HepG2 (cell line): ENCODE data around the gene APOA1. TPM values are rescaled to one million over a fixed set of nuclear protein-coding genes. Genes with fewer than 3 reads are reported as not detected.
A peak's percentile ranks its signal among the peaks of the same experiment; 100 is the strongest.

ENCODE experiments used
- FOXP4 ChIP-seq: sonication (generic); formaldehyde crosslinking; IDR thresholded peaks from 2 replicates; pipeline ENCODE4 v1.4.0; 2020; ENCODE audit warnings: missing genetic modification reagents
- HMG20A ChIP-seq: IDR thresholded peaks from 2 replicates; pipeline ENCODE4 v1.6.1; 2016; ENCODE audit warnings: borderline replicate concordance
- NFE2L1 ChIP-seq: sonication (generic); formaldehyde crosslinking; IDR thresholded peaks from 2 replicates; pipeline ENCODE4 v1.4.0; 2020; ENCODE audit warnings: missing genetic modification reagents, mild to moderate bottlenecking, borderline replicate concordance
- NKX3-1 ChIP-seq: sonication (generic); formaldehyde crosslinking; IDR thresholded peaks from 2 replicates; pipeline ENCODE4 v1.5.0; 2020; ENCODE audit warnings: missing genetic modification reagents
- NR3C1 ChIP-seq: sonication (generic); formaldehyde crosslinking; IDR thresholded peaks from 2 replicates; pipeline ENCODE4 v1.4.0; 2020; ENCODE audit warnings: missing genetic modification reagents
- PITX1 ChIP-seq: sonication (generic); formaldehyde crosslinking; IDR thresholded peaks from 2 replicates; pipeline ENCODE4 v1.5.1; 2020; ENCODE audit warnings: mild to moderate bottlenecking, missing genetic modification reagents
- STAT6 ChIP-seq: sonication (generic); formaldehyde crosslinking; IDR thresholded peaks from 2 replicates; pipeline ENCODE4 v1.4.0; 2020; ENCODE audit warnings: missing genetic modification reagents, mild to moderate bottlenecking, borderline replicate concordance
- ZFP37 ChIP-seq: sonication (generic); formaldehyde crosslinking; IDR thresholded peaks from 2 replicates; pipeline ENCODE4 v1.4.0; 2020; ENCODE audit warnings: missing genetic modification reagents, borderline replicate concordance
- ZNF3 ChIP-seq: IDR thresholded peaks from 2 replicates; pipeline ENCODE4 v1.7.0; 2017; ENCODE audit warnings: inconsistent platforms
- ZNF580 ChIP-seq: IDR thresholded peaks from 2 replicates; pipeline ENCODE4 v1.6.1; 2016; ENCODE audit warnings: low read depth, borderline replicate concordance
- ZNF770 ChIP-seq: sonication (generic); formaldehyde crosslinking; IDR thresholded peaks from 2 replicates; pipeline ENCODE4 v1.5.0; 2020; ENCODE audit warnings: mild to moderate bottlenecking, missing genetic modification reagents
- ZSCAN25 ChIP-seq: sonication (generic); formaldehyde crosslinking; IDR thresholded peaks from 2 replicates; pipeline ENCODE4 v1.8.0; 2022; ENCODE audit warnings: mild to moderate bottlenecking, missing genetic modification reagents
- polyA plus RNA-seq, 8 experiments: library from polyadenylated mRNA; depleted of rRNA in 3 of 8; stranded (reverse) in 7 of 8; unstranded in 1 of 8; fragments of >200 nt; fragmentation: Illumina TruSeq in 4 of 8; extraction: Trizol in 4 of 8; gene quantifications; 2 replicates each; pipeline versions ENCODE4 v1.2.1 to v1.2.3, GENCODE V29; 2011 to 2016; ENCODE audit warnings: low read depth in 4 of 8, missing spikeins in 1 of 8, mixed read lengths in 1 of 8; ENCODE audit not compliant: insufficient read depth in 1 of 8
- total RNA-seq, 5 experiments: library from RNA; depleted of rRNA; stranded (reverse); fragments of >200 nt; fragmentation: Illumina TruSeq; extraction: Trizol; gene quantifications; 2 replicates each; pipeline ENCODE4 v1.2.3, GENCODE V29; 2016; ENCODE audit warnings: low read depth in 1 of 5

Gene APOA1
- total and polyA plus RNA-seq, 2 of the 13 experiments (the other 11 are each of a cell fraction or from before 2014, with no cell fraction given) = 1,973 to 5,485 TPM

- no peak for TF ChIP-seq ZNF580 (CRISPR knock-in tag)
- TF ChIP-seq NKX3-1 (CRISPR knock-in tag) = no peak
- TF ChIP-seq HMG20A (CRISPR knock-in tag) = no peak
- 0 out of 2 replicates have a peak, but pooled peaks have one; percentile 36 for TF ChIP-seq ZSCAN25
- TF ChIP-seq STAT6 (CRISPR knock-in tag) = no peak
- peak; percentile 16; the same call in 1 of the 2 replicates for TF ChIP-seq PITX1 (CRISPR knock-in tag)
- TF ChIP-seq NFE2L1 (CRISPR knock-in tag) = no peak
- no peak for TF ChIP-seq ZNF770 (CRISPR knock-in tag)
- TF ChIP-seq ZFP37 (CRISPR knock-in tag) = no peak
- TF ChIP-seq ZNF3 (CRISPR knock-in tag) = no peak
- no peak for TF ChIP-seq FOXP4 (CRISPR knock-in tag)
- TF ChIP-seq NR3C1 (CRISPR knock-in tag) = no peak
These were observed 1.1 kb upstream of the APOA1 start (continued) for GRCh38 chr11:116838321-116839084.
